NCI-H2227 treated with DMSO at 0.1 percent for 48 hours (cell line): ENCODE measurements around the gene MIEF2.
"Not testable (repeated sequence)": the region's sequence is repeated elsewhere in the genome, so short reads cannot be mapped to it uniquely, and the experiment has no call there.

Source experiments
- DNase-seq: peaks from one replicate; lab custom pipeline; 2025; lab: John Stamatoyannopoulos, UW

MIEF2 gene

GRCh38 chr17:18260332-18261145, at the start of gene MIEF2:
MIEF2 (plus strand) TSS chr17:18260662; CDS start chr17:18262721, 2,059 bp downstream.
- DNase-seq: peak; percentile 76

- DNase-seq: no peak
Measured at GRCh38 chr17:18213666-18214270, 46.7 kb upstream of the MIEF2 start.

GRCh38 chr17:18216906-18217305, 43.6 kb upstream of the MIEF2 start:
- not testable (repeated sequence) for DNase-seq

- no peak for DNase-seq
Measured at GRCh38 chr17:18217412-18218015, 42.9 kb upstream of the MIEF2 start.

- DNase-seq: no peak
Measured at GRCh38 chr17:18218756-18219415, 41.6 kb upstream of the MIEF2 start.

GRCh38 chr17:18224053-18224386, 36.4 kb upstream of the MIEF2 start:
- DNase-seq: no peak

- peak; percentile 24 for DNase-seq
Measured at GRCh38 chr17:18224387-18225120, 35.9 kb upstream of the MIEF2 start.

GRCh38 chr17:18225121-18225641, 35.3 kb upstream of the MIEF2 start, which contains the start of gene LLGL1:
LLGL1 (plus strand) TSS chr17:18225635; CDS start chr17:18225683, 48 bp downstream.
- DNase-seq: peak; percentile 85

- DNase-seq: no peak
Measured at GRCh38 chr17:18225642-18226283, 34.7 kb upstream of the MIEF2 start.

GRCh38 chr17:18226284-18226945, 34.0 kb upstream of the MIEF2 start:
- no peak for DNase-seq

GRCh38 chr17:18227635-18228034, 32.8 kb upstream of the MIEF2 start:
- DNase-seq: no peak

- no peak for DNase-seq
Measured at GRCh38 chr17:18228176-18228682, 32.2 kb upstream of the MIEF2 start.

- DNase-seq: no peak
Measured at GRCh38 chr17:18229254-18229653, 31.2 kb upstream of the MIEF2 start.

- no peak for DNase-seq
Measured at GRCh38 chr17:18229771-18230170, 30.7 kb upstream of the MIEF2 start.

GRCh38 chr17:18230288-18231141, 29.9 kb upstream of the MIEF2 start:
- DNase-seq: no peak

- DNase-seq: no peak
Measured at GRCh38 chr17:18231164-18231563, 29.3 kb upstream of the MIEF2 start.

- DNase-seq: no peak
Measured at GRCh38 chr17:18233803-18234518, 26.5 kb upstream of the MIEF2 start.

GRCh38 chr17:18234853-18235380, 25.5 kb upstream of the MIEF2 start:
- DNase-seq: no peak
